IPS-NIHi11 (cell line): Measurements from ENCODE around the gene HECTD4.
A peak's percentile ranks its signal among the peaks of the same experiment; 100 is the strongest.

ENCODE experiments used
- DNase-seq: peaks from one replicate; pipeline ENCODE4 v3.0.0; 2012; ENCODE audit warnings: mixed read lengths, low spot score

HECTD4 gene

GRCh38 chr12:112206944-112207343 is 175.3 kb downstream of the HECTD4 start:
- DNase-seq: no peak

GRCh38 chr12:112199136-112199535 is 183.1 kb downstream of the HECTD4 start:
- no peak for DNase-seq

- DNase-seq: peak; percentile 90
These were observed 184.0 kb downstream of the HECTD4 start for GRCh38 chr12:112198120-112198733.

GRCh38 chr12:112196196-112196875 is 185.9 kb downstream of the HECTD4 start:
- no peak for DNase-seq

- DNase-seq: no peak
These were observed 187.5 kb downstream of the HECTD4 start for GRCh38 chr12:112194601-112195247.

GRCh38 chr12:112192475-112192874 is 189.8 kb downstream of the HECTD4 start:
- DNase-seq: no peak

GRCh38 chr12:112191840-112192321 is 190.3 kb downstream of the HECTD4 start:
- no peak for DNase-seq

GRCh38 chr12:112191201-112191600 is 191.0 kb downstream of the HECTD4 start:
- DNase-seq: no peak

GRCh38 chr12:112190231-112191025 is 191.8 kb downstream of the HECTD4 start:
- DNase-seq: peak; percentile 52

GRCh38 chr12:112188130-112188830 is 194.0 kb downstream of the HECTD4 start:
- DNase-seq: no peak

- no peak for DNase-seq
These were observed 196.9 kb downstream of the HECTD4 start for GRCh38 chr12:112185093-112185923.

GRCh38 chr12:112184056-112184887 is 198.0 kb downstream of the HECTD4 start:
- DNase-seq: no peak

- DNase-seq: peak; percentile 53
These were observed 198.8 kb downstream of the HECTD4 start for GRCh38 chr12:112183141-112184021.

GRCh38 chr12:112182499-112182898 is 199.7 kb downstream of the HECTD4 start:
- no peak for DNase-seq

GRCh38 chr12:112180422-112180821 is 201.8 kb downstream of the HECTD4 start:
- no peak for DNase-seq

- no peak for DNase-seq
These were observed 202.3 kb downstream of the HECTD4 start for GRCh38 chr12:112179916-112180315.

- DNase-seq: no peak
These were observed 202.9 kb downstream of the HECTD4 start for GRCh38 chr12:112179341-112179740.

GRCh38 chr12:112178796-112179195 is 203.4 kb downstream of the HECTD4 start:
- DNase-seq: no peak
